Activated CD4-positive, alpha-beta T cell treated with anti-CD3 and anti-CD28 coated beads for 36 hours (primary cell): ENCODE data around the gene HIVEP2. TPM values are rescaled to one million over a fixed set of nuclear protein-coding genes. Genes with fewer than 3 reads are reported as not detected.

Experiments used
- ATAC-seq: fragments of 200-7000 bp; cut with Tn5 transposase; one replicate; pipeline ENCODE4 v1.10.0; 2021; ENCODE audit warnings: mild to moderate bottlenecking, moderate library complexity
- CTCF ChIA-PET: fragments of 350-600 bp; sonication (Branson Sonifier 250); formaldehyde crosslinking; loops from one replicate; lab custom pipeline; 2021; ENCODE audit warnings: antibody characterized with exemption; lab: Charles Lee
- POLR2A ChIA-PET: fragments of 350-600 bp; sonication (Branson Sonifier 250); formaldehyde crosslinking; loops from one replicate; lab custom pipeline; 2021; ENCODE audit warnings: antibody characterized with exemption, inconsistent platforms; lab: Charles Lee
- DNase-seq: peaks from one replicate; pipeline ENCODE4 v3.0.0-alpha.2; 2020
- H3K27ac Mint-ChIP-seq: one replicate; pipeline ENCODE4 v1.8.0; 2021; ENCODE audit warnings: mixed read lengths
- H3K27me3 Mint-ChIP-seq: one replicate; pipeline ENCODE4 v1.8.0; 2021; ENCODE audit warnings: mixed read lengths
- H3K36me3 Mint-ChIP-seq: one replicate; pipeline ENCODE4 v1.8.0; 2021; ENCODE audit warnings: low read depth, mixed read lengths
- H3K4me1 Mint-ChIP-seq: one replicate; pipeline ENCODE4 v1.8.0; 2021; ENCODE audit warnings: mixed read lengths
- H3K4me3 Mint-ChIP-seq: one replicate; pipeline ENCODE4 v1.8.0; 2021; ENCODE audit warnings: mild to moderate bottlenecking, moderate library complexity, mixed read lengths
- H3K9me3 Mint-ChIP-seq: one replicate; pipeline ENCODE4 v1.8.0; 2021; ENCODE audit warnings: low read depth, mixed read lengths
- intact Hi-C, 2 experiments: fragments of 100-400 bp; cut with DNase I in 1 of 2; cut with micrococcal nuclease in 1 of 2; formaldehyde crosslinking; loops; one replicate each; pipeline versions ENCODE4 v1.14.2 to v1.15.1; 2022 to 2024; cut with DNase I, micrococcal nuclease
- total RNA-seq, 2 experiments: library from RNA; stranded (reverse); gene quantifications; one replicate each; pipeline ENCODE4 v1.2.3, GENCODE V29; 2021

The HIVEP2 gene
- total RNA-seq, 2 experiments from 2014 or later = 30.7 to 33.6 TPM

- H3K4me1 Mint-ChIP-seq = peaks cover 28% of the 10 kb centered on the region
- H3K27ac Mint-ChIP-seq = no peak overlapping the region
- no peaks in the 10 kb centered on the region for H3K36me3 Mint-ChIP-seq
- no peak overlapping the region for H3K4me3 Mint-ChIP-seq
- intact Hi-C loops = no loop called here
- H3K9me3 Mint-ChIP-seq = peaks cover 2% of the 10 kb centered on the region
- POLR2A ChIA-PET = no interaction called here
- ATAC-seq (no peak), DNase-seq (no peak)
- CTCF ChIA-PET = no interaction called here
- no peaks in the 10 kb centered on the region for H3K27me3 Mint-ChIP-seq
These were observed 215.4 kb downstream of the HIVEP2 start for GRCh38 chr6:142729618-142730017.

- Mint-ChIP-seq H3K9me3 (peaks cover 2% of the 10 kb centered on the region), H3K4me3 (no peak overlapping the region), H3K27me3 (no peaks in the 10 kb centered on the region), H3K4me1 (peaks cover 28% of the 10 kb centered on the region), H3K27ac (no peak overlapping the region), H3K36me3 (no peaks in the 10 kb centered on the region)
- no peak for DNase-seq
- ATAC-seq = no peak
- ChIA-PET POLR2A (no interaction called here), CTCF (no interaction called here)
- intact Hi-C loops = no loop called here
These were observed 216.0 kb downstream of the HIVEP2 start for GRCh38 chr6:142728910-142729481.

DNA sequence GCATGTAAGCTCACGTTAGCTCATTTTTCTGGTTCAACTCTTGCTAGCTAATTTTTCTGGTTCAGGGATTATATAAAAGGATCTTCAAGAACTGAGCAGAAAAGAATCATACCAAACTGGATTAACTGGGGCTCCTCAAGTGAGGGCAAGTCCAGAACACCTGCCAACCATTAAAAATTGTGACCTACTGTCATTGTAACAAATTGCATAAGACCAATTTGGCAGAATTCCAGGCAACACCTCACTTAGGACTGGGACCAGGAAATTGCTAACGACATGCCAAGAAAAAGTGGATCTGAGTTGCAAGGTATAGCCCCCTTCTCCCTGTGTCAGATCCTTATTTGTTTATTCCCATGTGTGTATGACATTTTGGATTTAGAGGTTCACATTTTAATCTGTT is 216.6 kb downstream of the HIVEP2 start:
- intact Hi-C loops = no loop called here
- Mint-ChIP-seq H3K4me3 (no peak overlapping the region), H3K27me3 (no peaks in the 10 kb centered on the region), H3K9me3 (peaks cover under 1% of the 10 kb centered on the region), H3K36me3 (no peaks in the 10 kb centered on the region), H3K27ac (no peak overlapping the region), H3K4me1 (peaks cover 28% of the 10 kb centered on the region)
- POLR2A ChIA-PET = no interaction called here
- no peak for DNase-seq
- CTCF ChIA-PET = no interaction called here
- no peak for ATAC-seq

- POLR2A ChIA-PET = no interaction called here
- Mint-ChIP-seq H3K9me3 (no peaks in the 10 kb centered on the region), H3K4me1 (peaks cover 23% of the 10 kb centered on the region), H3K27ac (no peak overlapping the region), H3K27me3 (no peaks in the 10 kb centered on the region), H3K36me3 (peaks cover 1% of the 10 kb centered on the region), H3K4me3 (no peak overlapping the region)
- DNase-seq (no peak), ATAC-seq (no peak)
- intact Hi-C loops = no loop called here
- CTCF ChIA-PET = no interaction called here
These were observed 218.4 kb downstream of the HIVEP2 start for GRCh38 chr6:142726616-142727015.

DNA sequence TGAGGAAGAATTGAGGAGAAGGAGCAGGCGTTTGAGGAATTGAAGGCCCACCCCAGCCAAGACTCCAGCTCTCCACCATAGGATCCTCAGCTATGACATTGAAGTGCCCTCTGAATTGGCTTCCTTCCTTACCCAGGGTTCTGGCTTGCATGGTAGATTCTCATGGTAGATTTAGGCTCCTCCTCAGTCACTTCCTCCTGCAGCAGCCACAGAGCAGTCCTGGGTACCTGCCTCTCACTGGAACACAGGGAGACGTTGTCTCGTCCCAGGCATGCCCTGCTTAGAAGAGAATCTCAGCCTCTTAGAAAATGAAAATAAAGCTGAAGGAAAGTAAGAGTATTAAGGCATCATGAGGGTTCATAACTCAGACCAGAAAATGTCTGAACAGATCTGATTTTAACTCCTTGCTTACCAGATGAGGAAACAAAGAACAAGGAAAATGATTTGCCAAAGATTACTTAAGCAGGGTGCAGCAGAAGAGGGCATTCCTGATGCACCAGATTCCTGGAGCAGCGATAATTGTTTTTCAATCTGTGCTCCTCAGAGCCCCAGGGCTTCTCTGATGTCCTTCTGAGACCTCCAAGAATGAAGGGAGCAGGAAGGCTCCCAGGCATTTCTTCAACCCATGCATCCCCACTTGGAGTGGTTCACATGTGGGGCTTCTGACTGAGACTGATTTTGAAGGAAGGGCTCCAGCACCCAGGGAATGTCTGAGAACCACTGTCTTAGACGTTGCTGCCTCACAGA is 219.8 kb downstream of the HIVEP2 start:
- Mint-ChIP-seq H3K4me1 (peaks cover 21% of the 10 kb centered on the region), H3K27ac (no peak overlapping the region), H3K27me3 (no peaks in the 10 kb centered on the region), H3K4me3 (no peak overlapping the region), H3K36me3 (peaks cover 1% of the 10 kb centered on the region), H3K9me3 (peaks cover 2% of the 10 kb centered on the region)
- POLR2A ChIA-PET = interaction anchor here (0.8 kb wide), 1 partner anchor 120 kb away, joined by 3 read pairs; no protein-coding TSS in a partner anchor
- CTCF ChIA-PET = no interaction called here
- intact Hi-C loops = no loop called here
- DNase-seq (no peak), ATAC-seq (no peak)

DNA sequence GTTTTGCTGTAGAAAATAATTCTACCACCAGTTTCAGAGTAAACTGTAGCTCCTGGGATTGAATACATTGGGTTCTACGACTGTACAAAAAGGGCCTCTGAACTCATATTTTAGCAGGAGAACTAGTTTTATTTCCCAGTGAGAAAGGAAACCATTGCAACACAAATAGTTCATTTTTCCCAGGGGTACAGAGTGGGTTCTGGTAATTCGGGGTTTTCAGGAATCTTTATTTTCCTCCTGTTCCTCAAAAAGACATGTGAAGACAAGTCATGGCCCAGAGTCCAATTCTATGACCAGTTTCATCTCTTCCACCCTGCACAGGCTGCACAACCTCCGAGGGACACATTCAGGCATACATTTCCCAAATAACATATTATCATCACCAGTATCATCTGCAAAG is 222.1 kb downstream of the HIVEP2 start:
- no peaks in the 10 kb centered on the region for H3K27me3 Mint-ChIP-seq
- no peak for DNase-seq
- no peak overlapping the region for H3K27ac Mint-ChIP-seq
- peaks cover 3% of the 10 kb centered on the region for H3K4me1 Mint-ChIP-seq
- peaks cover 10% of the 10 kb centered on the region for H3K36me3 Mint-ChIP-seq
- POLR2A ChIA-PET = no interaction called here
- CTCF ChIA-PET = interaction anchor here (1.7 kb wide), 1 partner anchor 15 kb away, joined by 7 read pairs; no protein-coding TSS in a partner anchor
- no peak for ATAC-seq
- H3K9me3 Mint-ChIP-seq = peaks cover 18% of the 10 kb centered on the region
- no peak overlapping the region for H3K4me3 Mint-ChIP-seq
- intact Hi-C loops = no loop called here

DNA sequence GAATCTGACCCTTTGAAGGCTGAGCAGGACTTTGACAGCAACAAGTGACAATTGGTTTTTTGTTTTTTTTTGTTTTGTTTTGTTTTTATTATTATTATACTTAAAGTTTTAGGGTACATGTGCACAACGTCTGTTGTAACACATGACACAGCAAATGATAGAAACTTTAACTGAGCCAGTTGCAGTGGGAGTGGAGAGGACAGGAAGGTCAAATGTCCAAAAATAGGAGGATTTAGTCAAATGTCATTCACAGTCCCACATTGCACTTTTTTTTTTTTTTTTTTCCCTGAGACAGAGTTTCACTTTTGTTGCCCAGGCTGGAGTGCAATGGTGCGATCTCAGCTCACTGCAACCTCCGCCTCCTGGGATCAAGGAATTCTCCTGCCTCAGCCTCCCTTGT is 223.0 kb downstream of the HIVEP2 start:
- H3K36me3 Mint-ChIP-seq = peaks cover 13% of the 10 kb centered on the region
- POLR2A ChIA-PET = no interaction called here
- no peaks in the 10 kb centered on the region for H3K27me3 Mint-ChIP-seq
- ATAC-seq = no peak
- CTCF ChIA-PET = no interaction called here
- H3K9me3 Mint-ChIP-seq = peaks cover 19% of the 10 kb centered on the region
- no peak for DNase-seq
- peaks cover 3% of the 10 kb centered on the region for H3K4me1 Mint-ChIP-seq
- H3K27ac Mint-ChIP-seq = no peak overlapping the region
- H3K4me3 Mint-ChIP-seq = no peak overlapping the region
- intact Hi-C loops = no loop called here

DNA sequence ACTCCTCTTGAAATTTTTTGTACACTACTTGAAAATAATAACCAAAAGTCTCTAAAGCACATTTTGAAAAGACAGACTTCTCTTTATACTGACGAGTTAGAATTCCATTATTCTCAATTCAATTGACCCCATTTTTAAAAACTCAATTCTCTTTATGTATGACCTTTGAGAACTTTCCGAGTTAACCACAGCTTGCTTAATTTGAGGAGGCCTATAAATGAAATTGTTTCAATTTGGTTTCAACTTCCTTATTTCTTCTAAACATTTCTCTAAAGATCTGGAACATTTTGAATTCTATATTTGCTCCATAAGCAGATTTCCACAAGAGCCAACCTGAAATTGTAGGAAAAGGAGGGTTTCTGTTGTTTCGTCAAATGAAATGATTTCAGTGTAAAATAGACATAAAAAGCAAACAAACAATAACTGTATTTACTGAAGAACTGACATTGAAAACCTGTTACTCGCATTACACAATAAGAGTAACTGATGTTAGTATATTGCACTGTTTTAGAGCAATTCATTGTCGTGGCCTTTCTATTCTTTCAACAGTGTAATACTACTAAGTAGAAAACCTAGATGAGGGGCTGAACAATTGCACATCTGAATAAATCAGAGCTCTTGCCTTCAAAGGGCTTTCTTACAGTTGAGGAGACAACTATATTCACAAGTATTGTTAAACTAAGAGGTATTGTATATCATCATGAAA is 223.6 kb downstream of the HIVEP2 start:
- ChIA-PET CTCF (no interaction called here), POLR2A (no interaction called here)
- Mint-ChIP-seq H3K4me3 (no peak overlapping the region), H3K36me3 (peaks cover 13% of the 10 kb centered on the region), H3K27me3 (no peaks in the 10 kb centered on the region), H3K9me3 (peaks cover 19% of the 10 kb centered on the region), H3K4me1 (peaks cover 3% of the 10 kb centered on the region), H3K27ac (no peak overlapping the region)
- intact Hi-C loops = no loop called here
- DNase-seq (no peak), ATAC-seq (no peak)

GRCh38 chr6:142718667-142719191 is 226.2 kb downstream of the HIVEP2 start:
- no peak overlapping the region for H3K27ac Mint-ChIP-seq
- DNase-seq (no peak), ATAC-seq (no peak)
- H3K36me3 Mint-ChIP-seq = peaks cover 13% of the 10 kb centered on the region
- H3K4me3 Mint-ChIP-seq = no peak overlapping the region
- ChIA-PET CTCF (interaction anchor here (0.6 kb wide), 1 partner anchor 692 kb away, joined by 6 read pairs; no protein-coding TSS in a partner anchor), POLR2A (no interaction called here)
- peaks cover 19% of the 10 kb centered on the region for H3K9me3 Mint-ChIP-seq
- no peaks in the 10 kb centered on the region for H3K27me3 Mint-ChIP-seq
- peaks cover 8% of the 10 kb centered on the region for H3K4me1 Mint-ChIP-seq
- intact Hi-C loops = no loop called here

DNA sequence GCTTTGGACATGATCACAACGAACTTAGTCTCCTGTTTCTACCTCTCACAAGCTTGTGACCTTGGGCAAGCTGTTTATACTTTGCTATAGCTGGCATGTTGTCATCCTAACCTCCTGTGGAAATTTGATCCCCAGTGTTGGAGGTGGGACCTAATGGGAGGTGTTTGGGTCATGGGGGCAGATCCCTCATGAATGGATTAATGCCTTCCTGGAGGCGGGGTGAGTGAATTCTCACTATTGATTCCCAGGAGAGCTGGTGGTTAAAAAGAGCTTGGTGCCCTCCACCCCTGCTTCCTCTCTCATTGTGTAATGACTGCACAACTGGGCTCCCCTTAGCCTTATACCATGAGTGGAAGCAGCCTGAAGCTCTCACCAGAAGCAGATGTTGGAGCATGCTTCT is 228.9 kb downstream of the HIVEP2 start:
- intact Hi-C loops = no loop called here
- no peak overlapping the region for H3K4me3 Mint-ChIP-seq
- H3K9me3 Mint-ChIP-seq = peaks cover 19% of the 10 kb centered on the region
- no peak overlapping the region for H3K27ac Mint-ChIP-seq
- DNase-seq (no peak), ATAC-seq (no peak)
- ChIA-PET POLR2A (no interaction called here), CTCF (interaction anchor here (0.5 to 1.7 kb wide), 5 partner anchors 24 to 791 kb away, joined by 3 to 5 read pairs (median 4); no protein-coding TSS in a partner anchor)
- H3K36me3 Mint-ChIP-seq = peaks cover 12% of the 10 kb centered on the region
- peaks cover 8% of the 10 kb centered on the region for H3K4me1 Mint-ChIP-seq
- H3K27me3 Mint-ChIP-seq = no peaks in the 10 kb centered on the region

- ATAC-seq (no peak), DNase-seq (no peak)
- H3K4me1 Mint-ChIP-seq = peaks cover 8% of the 10 kb centered on the region
- no peaks in the 10 kb centered on the region for H3K27me3 Mint-ChIP-seq
- POLR2A ChIA-PET = no interaction called here
- intact Hi-C loops = no loop called here
- CTCF ChIA-PET = interaction anchor here (0.5 to 1.7 kb wide), 9 partner anchors 27 to 792 kb away, joined by 3 to 4 read pairs (median 3); no protein-coding TSS in a partner anchor
- no peak overlapping the region for H3K4me3 Mint-ChIP-seq
- peaks cover 17% of the 10 kb centered on the region for H3K9me3 Mint-ChIP-seq
- H3K36me3 Mint-ChIP-seq = peaks cover 12% of the 10 kb centered on the region
- no peak overlapping the region for H3K27ac Mint-ChIP-seq
These were observed 229.8 kb downstream of the HIVEP2 start for GRCh38 chr6:142714951-142715785.
